ENCODE measurements around the gene LRRC8D. TPM values are rescaled to one million over a fixed set of nuclear protein-coding genes. Genes with fewer than 3 reads are reported as not detected.
A peak's percentile ranks its signal among the peaks of the same experiment; 100 is the strongest.

The LRRC8D gene
- total RNA-seq, 2 donors from 2014 or later = 23.8 to 33.8 TPM

DNA sequence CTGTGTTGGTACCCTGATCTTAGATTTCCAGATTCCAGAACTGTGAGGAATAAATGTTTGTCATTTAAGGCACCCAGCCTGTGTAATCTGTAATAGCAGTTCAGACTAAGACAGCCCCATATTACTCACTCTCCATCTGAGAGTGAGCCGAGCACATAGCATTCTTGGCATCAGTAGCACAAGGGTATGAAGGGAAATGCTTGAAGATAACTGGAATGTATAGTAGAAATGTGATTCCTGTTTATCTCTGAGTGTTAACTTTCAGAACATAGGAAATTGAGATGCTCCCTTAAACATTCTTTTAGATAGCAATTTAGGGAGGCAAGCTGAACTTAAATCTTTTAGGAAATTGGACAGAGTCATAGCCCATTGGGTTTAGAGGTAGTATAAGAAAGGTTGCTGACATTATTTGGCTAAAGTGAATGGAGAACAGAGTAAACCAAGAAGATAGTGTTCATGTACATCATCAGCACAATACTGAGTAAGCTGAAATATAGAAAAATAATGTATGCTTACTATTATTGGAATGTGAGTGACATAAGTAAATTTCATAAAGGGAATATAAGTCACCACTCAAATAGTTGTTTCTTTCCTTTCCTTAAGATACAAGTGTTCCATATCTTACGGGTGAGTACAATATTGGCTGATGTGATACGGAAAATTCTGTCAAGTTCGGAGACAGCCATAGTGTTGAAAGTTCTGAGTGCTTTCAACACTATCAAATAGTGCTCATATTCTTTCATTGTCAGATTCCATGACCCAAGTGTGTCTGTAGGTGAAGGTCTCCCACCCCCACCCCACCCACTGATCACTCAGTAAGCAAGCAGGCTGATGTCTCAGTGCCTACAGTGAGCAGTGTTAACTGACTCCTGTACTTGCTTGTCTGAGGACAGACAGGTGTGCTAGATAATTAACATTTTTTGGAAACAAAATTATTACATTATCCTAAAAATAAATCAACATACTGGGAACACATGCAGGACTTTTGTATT is 73.7 kb downstream of the LRRC8D start:
- 99 to 100% methylated on average over 3 to 4 of the region's 4 CpGs for WGBS, 2 experiments (ENCODE audit: insufficient coverage in 1 of 2, insufficient read length in 1 of 2)
- no peak for DNase-seq
- Histone ChIP-seq H3K27ac (ENCODE audit: low read depth, low read length) (no peak overlapping the region), H3K36me3 (ENCODE audit: control insufficient read depth, insufficient read depth, low read length) (no peaks in the 10 kb centered on the region), H3K9me3 (ENCODE audit: control insufficient read depth, low read length) (no peaks in the 10 kb centered on the region), H3K9ac (ENCODE audit: extremely low read depth, low read length, poor library complexity, severe bottlenecking) (no peak overlapping the region), H3K27me3 (ENCODE audit: control insufficient read depth, insufficient read depth, low read length, poor library complexity, severe bottlenecking) (no peaks in the 10 kb centered on the region), H3K4me1 (ENCODE audit: control insufficient read depth, insufficient read depth, low read length) (no peaks in the 10 kb centered on the region), H3K4me3 (ENCODE audit: low read length) (no peak overlapping the region)
- TF ChIP-seq, protein P1, sequence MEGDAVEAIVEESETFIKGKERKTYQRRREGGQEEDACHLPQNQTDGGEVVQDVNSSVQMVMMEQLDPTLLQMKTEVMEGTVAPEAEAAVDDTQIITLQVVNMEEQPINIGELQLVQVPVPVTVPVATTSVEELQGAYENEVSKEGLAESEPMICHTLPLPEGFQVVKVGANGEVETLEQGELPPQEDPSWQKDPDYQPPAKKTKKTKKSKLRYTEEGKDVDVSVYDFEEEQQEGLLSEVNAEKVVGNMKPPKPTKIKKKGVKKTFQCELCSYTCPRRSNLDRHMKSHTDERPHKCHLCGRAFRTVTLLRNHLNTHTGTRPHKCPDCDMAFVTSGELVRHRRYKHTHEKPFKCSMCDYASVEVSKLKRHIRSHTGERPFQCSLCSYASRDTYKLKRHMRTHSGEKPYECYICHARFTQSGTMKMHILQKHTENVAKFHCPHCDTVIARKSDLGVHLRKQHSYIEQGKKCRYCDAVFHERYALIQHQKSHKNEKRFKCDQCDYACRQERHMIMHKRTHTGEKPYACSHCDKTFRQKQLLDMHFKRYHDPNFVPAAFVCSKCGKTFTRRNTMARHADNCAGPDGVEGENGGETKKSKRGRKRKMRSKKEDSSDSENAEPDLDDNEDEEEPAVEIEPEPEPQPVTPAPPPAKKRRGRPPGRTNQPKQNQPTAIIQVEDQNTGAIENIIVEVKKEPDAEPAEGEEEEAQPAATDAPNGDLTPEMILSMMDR (conservative IDR thresholded peaks at IDR 0.05) = no peak
- peaks cover 4% of the 10 kb centered on the region for H3K36me3 Mint-ChIP-seq (ENCODE audit: low read depth)
- H3K4me3 Mint-ChIP-seq = no peak overlapping the region
- H3K4me1 Mint-ChIP-seq = peaks cover 11% of the 10 kb centered on the region
- no peak overlapping the region for H3K27ac Mint-ChIP-seq
- no peaks in the 10 kb centered on the region for H3K9me3 Mint-ChIP-seq
- no peaks in the 10 kb centered on the region for H3K27me3 Mint-ChIP-seq (ENCODE audit: insufficient read depth)

DNA sequence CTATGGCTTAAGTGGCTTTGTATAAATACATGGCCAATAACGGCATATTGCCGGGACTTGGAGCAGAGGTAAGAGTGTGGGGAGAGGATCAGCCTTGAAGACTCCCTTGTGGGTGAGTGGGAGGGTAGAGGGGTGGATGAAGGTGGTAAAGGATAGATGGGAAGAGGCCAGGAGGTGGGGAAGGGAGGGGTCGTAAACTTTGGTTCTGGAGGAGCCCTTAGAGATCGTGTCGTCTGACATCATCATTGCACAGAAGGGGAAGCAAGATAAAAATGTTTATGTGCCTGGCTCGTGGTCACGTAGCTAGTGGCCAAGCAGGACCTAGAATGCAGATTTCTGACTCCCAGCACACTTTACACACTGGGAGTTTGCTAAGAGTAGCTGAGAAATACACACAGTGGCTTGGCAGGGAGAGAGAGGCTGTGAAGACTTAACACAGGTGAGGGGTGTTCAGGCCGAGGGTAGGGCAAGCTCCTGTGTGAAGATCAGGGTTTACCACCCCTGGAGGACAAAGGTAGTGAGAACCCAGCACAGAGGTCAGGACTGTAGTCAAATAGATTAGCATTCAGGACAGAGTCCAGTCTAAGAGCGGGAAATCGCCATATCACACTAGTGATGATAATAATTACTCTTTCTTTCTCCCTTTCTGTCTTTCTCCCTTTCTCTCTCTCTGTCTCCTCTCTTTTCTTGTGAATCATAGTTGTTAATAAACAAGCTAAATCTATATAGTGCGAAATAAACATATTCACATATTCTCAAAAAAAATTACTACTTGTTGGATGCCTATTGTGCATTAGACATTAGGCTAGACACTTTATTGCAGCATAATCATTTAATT is 75.5 kb downstream of the LRRC8D start:
- H3K9me3 Mint-ChIP-seq = no peaks in the 10 kb centered on the region
- H3K4me3 ChIP-seq (ENCODE audit: low read length) = no peak overlapping the region
- WGBS, 2 experiments (ENCODE audit: insufficient coverage in 1 of 2, insufficient read length in 1 of 2) = 91 to 100% methylated on average over 6 to 10 of the region's 11 CpGs
- no peak for DNase-seq
- H3K27ac ChIP-seq (ENCODE audit: low read depth, low read length) = no peak overlapping the region
- peaks cover 18% of the 10 kb centered on the region for H3K4me1 Mint-ChIP-seq
- H3K27ac Mint-ChIP-seq = peak overlapping the region; percentile 40
- peaks cover under 1% of the 10 kb centered on the region for H3K36me3 Mint-ChIP-seq (ENCODE audit: low read depth)
- no peak overlapping the region for H3K4me3 Mint-ChIP-seq
- H3K27me3 Mint-ChIP-seq (ENCODE audit: insufficient read depth) = no peaks in the 10 kb centered on the region
- peaks cover 3% of the 10 kb centered on the region for H3K4me1 ChIP-seq (ENCODE audit: control insufficient read depth, insufficient read depth, low read length)
- H3K36me3 ChIP-seq (ENCODE audit: control insufficient read depth, insufficient read depth, low read length) = no peaks in the 10 kb centered on the region
- H3K27me3 ChIP-seq (ENCODE audit: control insufficient read depth, insufficient read depth, low read length, poor library complexity, severe bottlenecking) = no peaks in the 10 kb centered on the region
- TF ChIP-seq, protein P1 (conservative IDR thresholded peaks at IDR 0.05) = peak; percentile 15
- no peaks in the 10 kb centered on the region for H3K9me3 ChIP-seq (ENCODE audit: control insufficient read depth, low read length)
- no peak overlapping the region for H3K9ac ChIP-seq (ENCODE audit: extremely low read depth, low read length, poor library complexity, severe bottlenecking)

- TF ChIP-seq, protein P1 (conservative IDR thresholded peaks at IDR 0.05) = no peak
- H3K9ac ChIP-seq (ENCODE audit: extremely low read depth, low read length, poor library complexity, severe bottlenecking) = no peak overlapping the region
- DNase-seq = no peak
- peaks cover 27% of the 10 kb centered on the region for H3K4me1 Mint-ChIP-seq
- H3K36me3 Mint-ChIP-seq (ENCODE audit: low read depth) = no peaks in the 10 kb centered on the region
- H3K27ac ChIP-seq (ENCODE audit: low read depth, low read length) = no peak overlapping the region
- H3K27me3 ChIP-seq (ENCODE audit: control insufficient read depth, insufficient read depth, low read length, poor library complexity, severe bottlenecking) = no peaks in the 10 kb centered on the region
- H3K27me3 Mint-ChIP-seq (ENCODE audit: insufficient read depth) = no peaks in the 10 kb centered on the region
- no peak overlapping the region for H3K4me3 ChIP-seq (ENCODE audit: low read length)
- WGBS, 2 experiments (ENCODE audit: insufficient coverage in 1 of 2, insufficient read length in 1 of 2) = 94 to 98% methylated on average over 6 to 8 of the region's 8 CpGs
- H3K4me1 ChIP-seq (ENCODE audit: control insufficient read depth, insufficient read depth, low read length) = peaks cover 5% of the 10 kb centered on the region
- no peak overlapping the region for H3K27ac Mint-ChIP-seq
- no peaks in the 10 kb centered on the region for H3K36me3 ChIP-seq (ENCODE audit: control insufficient read depth, insufficient read depth, low read length)
- no peak overlapping the region for H3K4me3 Mint-ChIP-seq
- no peaks in the 10 kb centered on the region for H3K9me3 Mint-ChIP-seq
- no peaks in the 10 kb centered on the region for H3K9me3 ChIP-seq (ENCODE audit: control insufficient read depth, low read length)
Measured at GRCh38 chr1:89897347-89898133, 76.7 kb downstream of the LRRC8D start.
